HG02885 (cell line): Measurements from ENCODE around the gene ZMIZ1.

Source experiments
- ATAC-seq: cut with Tn5 transposase; IDR thresholded peaks from one replicate; pipeline ENCODE4 v1.9.1; 2021; ENCODE audit warnings: mild to moderate bottlenecking; ENCODE audit not compliant: unreplicated experiment, poor library complexity

Gene ZMIZ1

DNA sequence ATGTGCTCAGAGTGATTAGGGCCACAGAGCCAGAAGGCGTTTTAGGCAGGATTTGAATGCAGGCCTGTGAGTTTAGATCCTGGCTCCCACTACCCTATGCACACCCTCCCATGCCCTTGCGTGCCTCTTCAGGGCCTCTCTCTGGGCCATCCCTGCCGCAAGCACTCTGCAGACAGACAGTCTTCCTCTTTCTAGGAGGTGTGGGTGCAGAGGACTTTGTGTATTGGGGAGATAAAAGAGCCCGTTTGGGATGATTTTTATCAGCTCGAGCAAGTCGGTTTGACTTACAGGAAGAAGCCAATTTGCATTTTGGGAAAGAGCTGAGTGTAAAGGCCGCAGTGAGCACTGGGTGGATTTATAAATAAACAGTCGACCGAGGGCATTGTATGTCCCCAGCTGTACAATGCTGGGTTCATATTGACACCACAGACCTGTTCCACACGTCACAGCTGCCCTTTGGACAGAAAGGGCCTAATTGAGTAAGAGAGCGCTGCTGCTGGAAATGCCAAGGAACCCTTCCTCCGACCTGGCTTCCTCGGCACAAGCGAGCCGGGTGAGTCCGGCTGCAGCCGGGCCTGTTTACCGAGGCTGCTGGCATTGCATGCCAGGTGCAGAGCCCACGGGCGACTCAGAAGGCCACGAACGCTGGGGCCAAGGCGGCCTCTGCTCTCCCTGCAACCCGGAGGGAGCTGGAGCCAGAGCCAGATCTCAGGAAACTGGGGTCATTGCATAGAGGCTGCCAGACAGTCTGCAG lies 25.1 kb downstream of the ZMIZ1 start:
- no peak for ATAC-seq

DNA sequence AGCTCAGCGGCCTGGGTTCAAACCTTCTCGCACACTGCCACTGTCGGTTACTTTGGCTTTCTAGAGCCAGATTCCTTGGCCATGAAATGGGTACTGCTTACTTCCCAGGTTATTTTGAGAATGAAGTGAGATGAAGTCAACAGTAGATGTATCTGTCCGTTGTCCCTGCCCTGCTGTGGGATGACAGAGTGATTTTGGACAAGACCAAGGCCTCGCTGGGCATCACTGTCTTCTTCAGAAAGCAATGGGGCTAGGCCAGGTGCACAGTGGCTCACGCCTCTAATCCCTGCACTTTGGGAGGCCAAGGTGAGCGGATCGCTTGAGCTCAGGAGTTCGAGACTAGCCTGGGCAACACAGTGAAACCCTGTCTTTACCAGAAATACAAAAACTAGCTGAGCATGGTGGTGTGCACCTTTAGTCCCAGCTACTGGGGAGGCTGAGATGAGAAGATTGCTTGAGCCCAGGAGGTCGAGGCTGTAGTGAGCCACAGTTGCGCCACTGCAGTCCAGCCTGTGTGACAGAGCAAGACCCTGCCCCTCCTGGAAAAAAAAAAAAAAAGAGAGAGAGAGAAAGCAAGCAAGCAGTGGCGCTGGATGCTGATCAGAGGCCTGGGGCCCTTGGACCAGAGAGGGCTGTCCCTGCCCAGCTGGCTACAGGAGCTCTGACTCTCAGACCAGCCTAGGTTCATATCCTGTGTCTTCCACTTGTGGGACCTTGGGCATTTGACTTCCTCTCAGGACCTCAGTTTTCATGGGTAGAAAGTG lies 25.8 kb downstream of the ZMIZ1 start:
- ATAC-seq = no peak

DNA sequence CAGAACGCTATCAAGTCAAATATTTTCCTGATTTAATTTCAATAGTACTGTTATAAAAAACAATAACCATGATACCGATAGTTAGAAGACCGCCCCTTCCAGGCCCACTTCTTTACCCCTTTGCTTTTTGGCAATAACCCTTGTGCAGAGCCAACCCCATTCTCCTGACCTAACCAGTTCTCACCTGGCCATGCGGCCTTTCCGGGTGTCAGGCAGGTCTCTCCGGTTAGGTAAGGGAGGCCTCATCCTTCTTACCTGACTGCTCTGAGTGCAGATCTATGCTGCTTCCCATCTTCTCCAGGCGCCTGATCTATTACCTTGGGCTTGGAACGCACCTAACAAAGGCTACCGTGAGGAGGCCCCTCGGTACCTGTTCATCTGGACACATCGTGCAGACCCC lies 26.6 kb downstream of the ZMIZ1 start:
- no peak for ATAC-seq

DNA sequence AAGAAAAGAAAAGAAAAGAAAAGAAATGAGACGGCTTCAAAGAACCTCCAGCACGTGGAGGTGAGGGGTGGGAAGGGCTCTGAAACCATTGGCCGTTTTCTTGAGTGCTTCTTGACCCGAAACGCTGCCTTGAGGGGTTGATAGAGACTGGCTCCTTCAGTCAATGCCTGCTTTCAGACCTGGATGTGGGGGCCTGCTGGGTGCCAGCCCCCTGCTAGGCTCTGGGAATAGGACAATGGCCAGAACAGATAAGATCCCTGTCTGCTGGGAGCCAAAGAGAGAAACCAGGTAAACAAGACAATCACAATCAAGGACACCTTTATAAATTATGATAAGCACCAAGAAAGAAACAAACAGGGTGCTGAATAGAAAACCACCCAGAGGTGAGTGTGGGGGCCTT lies 27.7 kb downstream of the ZMIZ1 start:
- ATAC-seq = no peak

- ATAC-seq = no peak
These were observed 28.5 kb downstream of the ZMIZ1 start for GRCh38 chr10:79097021-79097872.

GRCh38 chr10:79098061-79098460 lies 29.3 kb downstream of the ZMIZ1 start:
- ATAC-seq = no peak

DNA sequence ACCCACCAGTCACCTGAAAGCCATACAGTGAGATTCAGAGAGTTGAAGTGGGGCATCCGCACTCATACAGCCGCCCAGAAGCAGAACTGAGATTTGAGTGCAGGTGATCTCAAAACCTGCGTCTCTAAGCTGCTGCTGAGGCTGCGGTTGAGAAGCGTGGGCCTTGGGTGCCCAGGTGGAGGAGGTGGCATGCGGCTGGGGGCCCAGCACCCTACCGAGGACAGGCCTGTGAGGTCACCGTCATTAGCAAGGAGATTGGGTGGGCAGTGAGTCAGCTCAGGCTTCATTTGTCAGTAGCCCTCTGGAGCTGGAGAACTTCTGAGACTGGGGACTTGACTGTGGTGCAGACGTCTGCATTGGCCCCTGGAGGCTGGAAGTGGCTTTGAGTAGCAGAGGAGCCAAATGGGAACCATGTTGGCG lies 29.8 kb downstream of the ZMIZ1 start:
- ATAC-seq = peak; percentile 85

DNA sequence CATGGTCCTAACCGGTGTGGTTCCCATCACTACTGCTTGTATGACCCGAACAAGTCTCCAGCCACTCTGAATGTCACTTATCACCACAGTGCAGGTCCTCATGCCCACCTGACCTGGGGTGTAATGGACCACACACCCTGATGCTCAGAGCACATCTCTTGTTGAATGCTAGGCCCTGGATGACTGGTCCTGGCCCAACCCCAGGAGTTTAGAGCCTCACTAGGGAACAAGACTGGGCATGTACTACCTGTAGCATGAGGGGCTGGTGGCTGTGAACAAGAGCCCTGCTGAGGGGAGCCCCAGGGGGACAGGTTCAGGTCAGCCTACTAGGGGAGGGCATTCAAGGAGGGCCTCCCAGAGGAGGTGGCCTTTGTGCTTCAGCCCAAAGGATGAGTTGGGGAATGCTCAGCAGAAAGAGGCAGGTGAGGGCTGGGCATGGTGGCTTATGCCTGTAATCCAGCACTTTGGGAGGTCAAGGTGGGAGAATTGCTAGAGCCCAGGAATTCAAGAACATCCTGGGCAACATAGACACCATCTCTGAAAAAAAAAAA lies 31.2 kb downstream of the ZMIZ1 start:
- no peak for ATAC-seq

DNA sequence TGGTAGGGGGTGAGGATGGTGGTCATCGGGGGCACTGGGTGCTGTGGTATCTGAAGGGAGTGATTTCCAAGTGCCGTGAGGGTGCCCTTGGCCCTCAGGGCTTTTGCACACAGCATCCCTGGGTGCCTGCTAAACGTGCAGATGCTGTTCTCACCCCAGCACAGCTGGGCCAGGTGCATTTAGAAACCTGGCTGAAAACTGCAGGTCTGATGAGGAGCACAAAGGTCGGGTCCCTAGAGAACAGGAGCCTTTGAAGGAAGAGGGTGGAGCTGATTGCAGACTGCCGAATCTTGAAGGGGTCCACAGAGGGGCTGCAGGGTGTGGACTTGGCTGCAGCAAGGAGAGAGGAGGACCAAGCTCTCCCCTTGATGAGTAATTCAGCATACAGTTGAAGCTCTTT lies 32.0 kb downstream of the ZMIZ1 start:
- ATAC-seq = no peak

DNA sequence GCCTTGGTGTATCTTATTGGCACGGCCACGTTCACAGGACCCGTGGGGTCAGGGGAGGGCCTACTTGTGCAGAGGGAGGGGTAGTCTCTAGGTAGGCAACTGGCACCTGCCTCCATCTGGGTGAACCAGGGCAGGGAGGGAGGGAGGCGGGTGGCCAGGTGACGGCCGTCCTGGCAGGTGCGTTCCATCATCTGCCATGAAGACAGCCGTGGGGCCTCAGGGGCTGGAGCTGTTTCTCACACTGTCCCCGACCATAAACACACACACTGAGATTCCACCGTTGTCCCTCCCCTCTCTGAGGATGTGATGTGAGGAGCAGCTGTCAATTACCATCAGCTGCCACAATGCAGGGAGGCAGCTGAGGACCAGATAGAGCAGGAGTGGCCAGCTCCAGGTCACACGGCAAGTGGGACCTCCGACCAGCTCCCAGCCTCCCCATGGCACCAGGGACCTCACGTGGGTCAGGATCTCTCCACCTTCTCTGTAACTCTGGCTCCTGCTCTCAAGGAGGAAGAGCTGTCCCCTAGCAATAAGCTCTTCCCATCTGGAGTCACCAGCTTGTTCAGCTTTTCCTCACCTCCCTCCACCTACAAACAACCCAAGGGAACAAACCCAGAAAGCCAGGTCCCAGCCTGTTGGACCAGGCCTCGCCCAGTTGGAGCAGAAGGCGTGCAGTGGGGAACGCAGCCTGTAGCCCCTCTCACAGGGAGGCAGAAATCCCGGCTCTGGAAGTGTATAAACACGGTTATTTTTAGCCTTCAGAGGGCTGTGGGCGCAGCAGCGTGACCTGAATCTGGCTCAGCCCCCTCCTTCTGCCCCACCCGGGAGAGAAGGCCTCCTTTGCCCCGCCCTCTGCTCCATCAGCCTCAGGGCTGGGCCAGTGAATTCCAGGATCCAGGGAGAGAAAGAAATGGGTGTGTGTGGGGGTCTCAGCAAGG lies 33.1 kb downstream of the ZMIZ1 start:
- no peak for ATAC-seq

- no peak for ATAC-seq
These were observed 33.7 kb downstream of the ZMIZ1 start for GRCh38 chr10:79102498-79102874.

- ATAC-seq = no peak
These were observed 34.4 kb downstream of the ZMIZ1 start for GRCh38 chr10:79103129-79103528.

- ATAC-seq = no peak
These were observed 34.8 kb downstream of the ZMIZ1 start for GRCh38 chr10:79103585-79103984.

DNA sequence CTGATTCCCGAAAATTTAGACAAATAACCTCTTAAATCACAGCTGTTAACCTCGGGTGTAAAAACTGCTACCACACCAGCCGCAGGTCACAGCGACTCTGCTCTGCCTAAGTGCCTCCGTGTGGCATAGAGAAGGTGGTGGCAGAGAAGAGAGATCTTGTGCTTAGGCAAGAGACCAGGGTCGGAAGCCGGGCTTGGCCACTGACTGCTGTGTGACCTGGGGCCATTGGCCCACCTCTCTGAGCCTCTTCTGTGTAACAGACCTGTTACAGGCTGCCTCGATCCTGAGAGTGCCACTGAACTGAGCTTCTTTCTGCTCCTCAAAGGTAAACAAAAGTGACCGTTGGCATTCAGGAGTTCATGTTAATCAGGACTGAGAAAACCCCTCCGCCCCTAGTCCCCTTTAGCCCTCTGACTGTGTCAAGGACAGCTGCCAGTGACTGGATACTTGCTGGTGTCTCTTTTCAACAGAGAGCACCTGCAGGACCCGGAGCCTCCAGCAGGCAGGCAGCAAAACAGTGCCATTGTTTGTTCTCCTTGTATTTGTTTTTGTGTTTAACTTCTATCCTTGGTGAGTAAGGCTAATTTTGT lies 36.5 kb downstream of the ZMIZ1 start:
- ATAC-seq = no peak

- ATAC-seq = no peak
These were observed 37.1 kb downstream of the ZMIZ1 start for GRCh38 chr10:79105818-79106217.

- no peak for ATAC-seq
These were observed 37.7 kb downstream of the ZMIZ1 start for GRCh38 chr10:79106256-79107050.

DNA sequence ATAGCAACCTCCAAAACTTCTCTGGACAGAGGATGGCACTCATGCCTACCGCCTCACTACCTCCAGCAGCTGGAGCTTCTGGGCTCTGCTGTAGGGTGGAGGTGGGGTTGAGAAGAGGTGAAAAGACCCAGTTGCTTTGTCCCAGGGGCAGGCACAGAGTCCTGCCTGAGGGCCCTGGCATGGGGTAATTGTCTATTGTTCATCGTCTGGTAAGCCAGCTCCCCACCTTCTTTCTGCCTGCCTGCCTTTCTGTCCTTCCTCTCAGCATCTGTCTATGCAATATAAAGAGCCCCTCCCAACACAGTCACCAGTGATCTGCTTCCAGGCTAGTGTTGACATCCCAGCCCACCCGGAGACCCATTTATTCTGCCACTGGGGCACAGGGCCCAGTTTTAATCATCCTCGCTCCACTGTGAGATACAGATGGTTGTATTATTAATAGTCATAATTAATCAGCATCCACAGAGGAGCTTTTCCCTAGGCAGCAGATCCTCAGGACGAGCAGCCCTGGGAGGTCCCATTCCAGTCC lies 39.0 kb downstream of the ZMIZ1 start:
- ATAC-seq = no peak

DNA sequence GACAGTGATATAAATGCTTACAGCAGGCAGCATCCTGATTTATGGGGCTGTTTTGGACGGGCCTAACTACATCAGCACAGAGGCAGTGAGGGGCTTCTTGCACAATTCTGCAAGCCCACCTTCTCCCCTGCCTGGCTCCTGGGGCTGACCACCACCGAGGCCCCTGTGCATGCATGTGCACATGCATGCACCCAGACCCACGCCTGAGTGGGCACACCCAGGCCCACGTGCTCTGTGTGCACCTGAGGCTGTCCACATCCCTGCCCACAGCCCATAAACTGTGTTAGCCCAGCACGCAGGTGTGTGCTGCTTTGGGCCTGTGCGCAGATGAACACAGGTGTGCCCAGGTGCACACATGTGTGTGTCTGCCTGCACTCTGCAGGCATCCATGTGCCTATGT lies 40.0 kb downstream of the ZMIZ1 start:
- ATAC-seq = no peak
